GM23248 (cell line): ENCODE measurements around the gene CDAN1. TPM values are rescaled to one million over a fixed set of nuclear protein-coding genes. Genes with fewer than 3 reads are reported as not detected.
"Not testable (repeated sequence)": the region's sequence is repeated elsewhere in the genome, so short reads cannot be mapped to it uniquely, and the experiment has no call there.

Source experiments
- DNase-seq: peaks from one replicate; pipeline ENCODE4 v3.0.0-alpha.2; 2015
- H2AFZ ChIP-seq: fragments of 200-600 bp; sonication (generic); 2 replicates; pipeline ENCODE4 v1.6.1; 2016; ENCODE audit warnings: antibody characterized with exemption
- H3F3A ChIP-seq: fragments of 200-600 bp; sonication (generic); 2 replicates; pipeline ENCODE4 v1.6.1; 2016; ENCODE audit warnings: mild to moderate bottlenecking, antibody characterized with exemption, mixed run types; ENCODE audit not compliant: insufficient read depth
- H3K27ac ChIP-seq: fragments of 200-600 bp; sonication (generic); 2 replicates; pipeline ENCODE4 v1.5.1; 2016; ENCODE audit warnings: mild to moderate bottlenecking
- H3K27me3 ChIP-seq: fragments of 200-600 bp; sonication (generic); replicated peaks from 2 replicates; pipeline ENCODE4 v1.6.1; 2016; ENCODE audit warnings: mild to moderate bottlenecking; ENCODE audit not compliant: insufficient read depth
- H3K36me3 ChIP-seq: fragments of 200-600 bp; sonication (generic); 2 replicates; pipeline ENCODE4 v1.6.1; 2016; ENCODE audit warnings: low read depth, mild to moderate bottlenecking
- H3K4me1 ChIP-seq: fragments of 200-600 bp; sonication (generic); 2 replicates; pipeline ENCODE4 v1.6.1; 2016; ENCODE audit warnings: mild to moderate bottlenecking; ENCODE audit not compliant: insufficient read depth
- H3K4me2 ChIP-seq: fragments of 200-600 bp; sonication (generic); one replicate; pipeline ENCODE4 v1.6.1; 2016; ENCODE audit warnings: mild to moderate bottlenecking; ENCODE audit not compliant: unreplicated experiment
- H3K4me3 ChIP-seq: fragments of 200-600 bp; sonication (generic); 2 replicates; pipeline ENCODE4 v1.5.1; 2016; ENCODE audit warnings: mild to moderate bottlenecking
- H3K79me2 ChIP-seq: fragments of 200-600 bp; sonication (generic); 2 replicates; pipeline ENCODE4 v1.6.1; 2016; ENCODE audit warnings: mild to moderate bottlenecking; ENCODE audit not compliant: insufficient read depth
- H3K9ac ChIP-seq: fragments of 200-600 bp; sonication (generic); 2 replicates; pipeline ENCODE4 v1.6.1; 2016; ENCODE audit warnings: mild to moderate bottlenecking
- H3K9me2 ChIP-seq: fragments of 200-600 bp; sonication (generic); 2 replicates; pipeline ENCODE4 v1.6.1; 2016; ENCODE audit warnings: mixed run types, mild to moderate bottlenecking, moderate library complexity; ENCODE audit not compliant: insufficient read depth
- H3K9me3 ChIP-seq: fragments of 200-600 bp; sonication (generic); one replicate; pipeline ENCODE4 v1.6.1; 2017; ENCODE audit warnings: low read depth
- H4K20me1 ChIP-seq: fragments of 200-600 bp; sonication (generic); 2 replicates; pipeline ENCODE4 v1.6.0; 2016; ENCODE audit not compliant: insufficient read depth
- EZH2 ChIP-seq: fragments of 200-600 bp; sonication (generic); IDR thresholded peaks from 2 replicates; pipeline ENCODE4 v1.6.1; 2018; ENCODE audit warnings: antibody characterized with exemption, mild to moderate bottlenecking; ENCODE audit not compliant: insufficient read depth, poor library complexity, severe bottlenecking
- EZH2phosphoT487 ChIP-seq: fragments of 200-600 bp; sonication (generic); IDR thresholded peaks from 2 replicates; pipeline ENCODE4 v1.6.1; 2018; ENCODE audit warnings: antibody characterized with exemption, moderate library complexity, mild to moderate bottlenecking, low read depth; ENCODE audit not compliant: insufficient read depth
- WGBS, 2 experiments: methylation state at CpG; one replicate each; pipeline ENCODE4 v1.1.6; 2015 to 2017; ENCODE audit warnings: low lambda C conversion rate in 2 of 2, low coverage in 1 of 2; ENCODE audit errors: missing lambda C conversion rate in 2 of 2; 5-methylcytosine and 5-hydroxymethylcytosine counted together
- in situ Hi-C: fragments of 300-500 bp; cut with MboI; formaldehyde crosslinking; loops from 2 replicates; pipeline ENCODE4 v1.15.0; 2020
- polyA plus RNA-seq: library from polyadenylated mRNA; unstranded; fragments of >200 nt; fragmentation: Nextera tagmentation; extraction: Ambion mirVana; gene quantifications from 2 replicates; pipeline ENCODE4 v1.2.1, GENCODE V29; 2016
- total RNA-seq: library from RNA; depleted of rRNA; stranded (reverse); fragments of >200 nt; shearing (Covaris generic); gene quantifications from 2 replicates; pipeline ENCODE4 v1.2.3, GENCODE V29; 2014

Gene CDAN1
- total and polyA plus RNA-seq, 2 experiments from 2014 or later = 5.3 to 13.0 TPM

- no peaks in the 10 kb centered on the region for H3F3A ChIP-seq
- H3K4me3 ChIP-seq = no peak overlapping the region
- no peak overlapping the region for H2AFZ ChIP-seq
- no peak overlapping the region for H3K9ac ChIP-seq
- H3K9me2 ChIP-seq = no peaks in the 10 kb centered on the region
- in situ Hi-C loops = no loop called here
- no peaks in the 10 kb centered on the region for H3K4me1 ChIP-seq
- DNase-seq = no peak
- no peaks in the 10 kb centered on the region for H4K20me1 ChIP-seq
- no peak overlapping the region for H3K27ac ChIP-seq
- 67 to 75% methylated on average over 4 of the region's 4 CpGs for WGBS, 2 experiments
- no peak overlapping the region for H3K4me2 ChIP-seq
- no peaks in the 10 kb centered on the region for H3K79me2 ChIP-seq
- no peak for TF ChIP-seq EZH2phosphoT487
- TF ChIP-seq EZH2 = no peak
- no peaks in the 10 kb centered on the region for H3K9me3 ChIP-seq
- H3K27me3 ChIP-seq = no peaks in the 10 kb centered on the region
- H3K36me3 ChIP-seq = no peaks in the 10 kb centered on the region
Measured at GRCh38 chr15:42691308-42691707, 45.6 kb downstream of the CDAN1 start.

GRCh38 chr15:42688301-42688700, 48.6 kb downstream of the CDAN1 start:
- no peaks in the 10 kb centered on the region for H3K36me3 ChIP-seq
- H2AFZ ChIP-seq = no peak overlapping the region
- no peaks in the 10 kb centered on the region for H3K9me2 ChIP-seq
- TF ChIP-seq EZH2phosphoT487 = no peak
- no peak for TF ChIP-seq EZH2
- H4K20me1 ChIP-seq = no peaks in the 10 kb centered on the region
- no peak overlapping the region for H3K9ac ChIP-seq
- H3F3A ChIP-seq = no peaks in the 10 kb centered on the region
- no peak overlapping the region for H3K4me2 ChIP-seq
- H3K4me3 ChIP-seq = no peak overlapping the region
- no peaks in the 10 kb centered on the region for H3K4me1 ChIP-seq
- H3K9me3 ChIP-seq = no peaks in the 10 kb centered on the region
- H3K79me2 ChIP-seq = no peaks in the 10 kb centered on the region
- 72 to 78% methylated on average over 3 of the region's 3 CpGs for WGBS, 2 experiments
- in situ Hi-C loops = no loop called here
- H3K27ac ChIP-seq = no peak overlapping the region
- no peaks in the 10 kb centered on the region for H3K27me3 ChIP-seq
- DNase-seq = no peak

GRCh38 chr15:42687740-42688139, 49.2 kb downstream of the CDAN1 start:
- no peaks in the 10 kb centered on the region for H3F3A ChIP-seq
- TF ChIP-seq EZH2 (no peak), EZH2phosphoT487 (no peak)
- H2AFZ ChIP-seq = no peak overlapping the region
- WGBS, 2 experiments = 94 to 96% methylated on average over 4 of the region's 4 CpGs
- H3K27me3 ChIP-seq = no peaks in the 10 kb centered on the region
- no peaks in the 10 kb centered on the region for H3K4me1 ChIP-seq
- no peaks in the 10 kb centered on the region for H3K79me2 ChIP-seq
- in situ Hi-C loops = no loop called here
- H3K9ac ChIP-seq = no peak overlapping the region
- H3K9me3 ChIP-seq = no peaks in the 10 kb centered on the region
- no peaks in the 10 kb centered on the region for H4K20me1 ChIP-seq
- H3K36me3 ChIP-seq = no peaks in the 10 kb centered on the region
- no peak for DNase-seq
- H3K4me2 ChIP-seq = no peak overlapping the region
- no peak overlapping the region for H3K27ac ChIP-seq
- no peak overlapping the region for H3K4me3 ChIP-seq
- no peaks in the 10 kb centered on the region for H3K9me2 ChIP-seq

- H3K9ac ChIP-seq = no peak overlapping the region
- H4K20me1 ChIP-seq = no peaks in the 10 kb centered on the region
- H3K9me3 ChIP-seq = no peaks in the 10 kb centered on the region
- no peaks in the 10 kb centered on the region for H3K4me1 ChIP-seq
- TF ChIP-seq EZH2 = no peak
- no peak for TF ChIP-seq EZH2phosphoT487
- no peak overlapping the region for H3K27ac ChIP-seq
- no peaks in the 10 kb centered on the region for H3K9me2 ChIP-seq
- H3F3A ChIP-seq = no peaks in the 10 kb centered on the region
- no peaks in the 10 kb centered on the region for H3K79me2 ChIP-seq
- no peak for DNase-seq
- no peak overlapping the region for H2AFZ ChIP-seq
- H3K36me3 ChIP-seq = no peaks in the 10 kb centered on the region; the same call in 1 of the 2 replicates
- H3K4me3 ChIP-seq = no peak overlapping the region
- no peaks in the 10 kb centered on the region for H3K27me3 ChIP-seq
- in situ Hi-C loops = no loop called here
- 96 to 99% methylated on average over 8 of the region's 8 CpGs for WGBS, 2 experiments
- no peak overlapping the region for H3K4me2 ChIP-seq
Measured at GRCh38 chr15:42686281-42686680, 50.6 kb downstream of the CDAN1 start.

GRCh38 chr15:42681119-42681518, 55.8 kb downstream of the CDAN1 start:
- Histone ChIP-seq H3K36me3 (no peaks in the 10 kb centered on the region; the same call in 1 of the 2 replicates), H3K9me3 (no peaks in the 10 kb centered on the region), H3K27me3 (no peaks in the 10 kb centered on the region), H3K4me2 (no peak overlapping the region), H3K4me1 (no peaks in the 10 kb centered on the region), H3F3A (peaks cover 5% of the 10 kb centered on the region; the same call in 1 of the 2 replicates), H4K20me1 (no peaks in the 10 kb centered on the region), H3K27ac (no peak overlapping the region), H3K9ac (no peak overlapping the region), H3K79me2 (no peaks in the 10 kb centered on the region), H2AFZ (no peak overlapping the region), H3K4me3 (no peak overlapping the region), H3K9me2 (no peaks in the 10 kb centered on the region)
- TF ChIP-seq EZH2phosphoT487 (no peak), EZH2 (no peak)
- WGBS, 2 experiments = 97% methylated on average over 6 of the region's 6 CpGs
- no peak for DNase-seq
- in situ Hi-C loops = no loop called here

- 86 to 87% methylated on average over 5 of the region's 5 CpGs for WGBS, 2 experiments
- H3K9me3 ChIP-seq = not testable (repeated sequence)
Measured at GRCh38 chr15:42680142-42680482, 56.8 kb downstream of the CDAN1 start.

More at GRCh38 chr15:42680142-42680482, 56.8 kb downstream of the CDAN1 start:
- H3K4me3 ChIP-seq, H3K79me2 ChIP-seq, H3F3A ChIP-seq, H3K9me2 ChIP-seq, H3K9ac ChIP-seq, H4K20me1 ChIP-seq, H3K36me3 ChIP-seq, H3K27me3 ChIP-seq, H3K4me1 ChIP-seq, in situ Hi-C loops, H3K4me2 ChIP-seq, H3K27ac ChIP-seq, H2AFZ ChIP-seq: not testable (repeated sequence)
- peak; percentile 42 for DNase-seq
